ENCODE results near the gene VWC2L. TPM values are rescaled to one million over a fixed set of nuclear protein-coding genes. Genes with fewer than 3 reads are reported as not detected.

The VWC2L gene
- total and polyA plus RNA-seq, 2 of the 8 experiments (the other 6 are each of a cell fraction or from before 2014, with no cell fraction given), result not detected

DNA sequence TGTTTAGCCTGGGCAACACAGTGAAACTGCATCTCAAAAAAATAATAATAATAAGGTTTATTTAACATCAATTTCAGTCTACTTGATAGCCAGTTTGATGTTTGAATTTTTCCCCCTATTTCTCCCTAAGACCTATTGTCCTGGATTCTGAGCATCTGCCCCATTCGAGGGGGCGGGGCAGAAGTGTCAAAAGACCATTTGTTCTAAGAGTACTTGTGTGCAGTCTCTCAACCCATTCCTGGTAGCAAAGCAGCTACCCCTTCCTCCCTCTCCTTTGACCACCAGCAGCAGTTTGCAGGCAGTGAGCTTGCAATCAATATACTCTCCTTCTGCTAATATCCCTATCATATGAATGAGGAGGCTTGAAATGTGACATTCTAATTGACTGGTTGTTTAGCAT lies 71.9 kb downstream of the VWC2L start (continued):
- TF ChIP-seq POU5F1 (IDR thresholded peaks at IDR 0.05; ENCODE audit: low read depth, low read length) (no peak), CBX5 (IDR thresholded peaks at IDR 0.05; ENCODE audit: low read depth, low read length) (no peak)

Measured in H1 (cell line).